ENCODE results near the gene PRPH2.
A peak's percentile ranks its signal among the peaks of the same experiment; 100 is the strongest.
"Not testable (repeated sequence)": the region's sequence is repeated elsewhere in the genome, so short reads cannot be mapped to it uniquely, and the experiment has no call there.

Gene PRPH2

GRCh38 chr6:42740725-42741124, 18.3 kb upstream of the PRPH2 start:
- peak; percentile 8 for DNase-seq

GRCh38 chr6:42735976-42736375, 13.6 kb upstream of the PRPH2 start:
- no peak for DNase-seq

- DNase-seq: not testable (repeated sequence)
Measured at GRCh38 chr6:42733867-42734481, 11.6 kb upstream of the PRPH2 start.

- DNase-seq: no peak
Measured at GRCh38 chr6:42729731-42730130, 7.3 kb upstream of the PRPH2 start.

GRCh38 chr6:42727627-42728026, 5.2 kb upstream of the PRPH2 start:
- no peak for DNase-seq

GRCh38 chr6:42727087-42727611, 4.8 kb upstream of the PRPH2 start:
- peak; percentile 14 for DNase-seq

GRCh38 chr6:42726485-42727086, 4.2 kb upstream of the PRPH2 start:
- peak; percentile 86 for DNase-seq

- no peak for DNase-seq
Measured at GRCh38 chr6:42726026-42726425, 3.6 kb upstream of the PRPH2 start.

- DNase-seq: no peak
Measured at GRCh38 chr6:42724825-42725224, 2.4 kb upstream of the PRPH2 start.

GRCh38 chr6:42720739-42721138, 1.7 kb downstream of the PRPH2 start:
- DNase-seq: no peak

GRCh38 chr6:42715871-42716270, 6.5 kb downstream of the PRPH2 start:
- no peak for DNase-seq

- DNase-seq: peak; percentile 36
Measured at GRCh38 chr6:42714098-42714761, 8.2 kb downstream of the PRPH2 start.

- DNase-seq: no peak
Measured at GRCh38 chr6:42711930-42712329, 10.5 kb downstream of the PRPH2 start.

GRCh38 chr6:42710316-42710715, 12.1 kb downstream of the PRPH2 start:
- DNase-seq: no peak

- DNase-seq: no peak
Measured at GRCh38 chr6:42709871-42710270, 12.5 kb downstream of the PRPH2 start.

- DNase-seq: no peak
Measured at GRCh38 chr6:42708096-42708495, 14.3 kb downstream of the PRPH2 start.

- DNase-seq: no peak
Measured at GRCh38 chr6:42707595-42707994, 14.8 kb downstream of the PRPH2 start.

- no peak for DNase-seq
Measured at GRCh38 chr6:42704937-42705374, 17.4 kb downstream of the PRPH2 start.

GRCh38 chr6:42704251-42704936, 18.0 kb downstream of the PRPH2 start:
- DNase-seq: no peak

- not testable (repeated sequence) for DNase-seq
Measured at GRCh38 chr6:42702786-42703185, 19.6 kb downstream of the PRPH2 start.

GRCh38 chr6:42702200-42702599, 20.2 kb downstream of the PRPH2 start:
- no peak for DNase-seq

- DNase-seq: no peak
Measured at GRCh38 chr6:42698217-42698616, 24.2 kb downstream of the PRPH2 start.

GRCh38 chr6:42697268-42697655, 25.1 kb downstream of the PRPH2 start:
- DNase-seq: no peak

Measured in inflammatory macrophage treated with lipopolysaccharide for 4 hours (primary cell).